Memory B cell (primary cell): ENCODE results near the gene ZNF205.
"Not testable (repeated sequence)": the region's sequence is repeated elsewhere in the genome, so short reads cannot be mapped to it uniquely, and the experiment has no call there.

Source experiments
- ATAC-seq: fragments of 150-1000 bp; cut with Tn5 transposase; 2 replicates; pipeline ENCODE4 v1.10.0; 2021; ENCODE audit warnings: low read depth, mild to moderate bottlenecking, moderate library complexity
- DNase-seq, 2 donors: peaks; one replicate each; pipeline ENCODE4 v3.0.0; 2022; ENCODE audit warnings: low spot score in 2 of 2
- H3K27ac Mint-ChIP-seq: one replicate; pipeline ENCODE4 v1.8.0; 2022; ENCODE audit warnings: mild to moderate bottlenecking, moderate library complexity, mixed read lengths
- H3K27me3 Mint-ChIP-seq: one replicate; pipeline ENCODE4 v1.8.0; 2022; ENCODE audit warnings: mixed read lengths
- H3K36me3 Mint-ChIP-seq: one replicate; pipeline ENCODE4 v1.8.0; 2022; ENCODE audit warnings: mild to moderate bottlenecking, mixed read lengths
- H3K4me1 Mint-ChIP-seq: one replicate; pipeline ENCODE4 v1.8.0; 2022; ENCODE audit warnings: mixed read lengths
- H3K4me3 Mint-ChIP-seq: one replicate; pipeline ENCODE4 v1.8.0; 2022; ENCODE audit warnings: mild to moderate bottlenecking, moderate library complexity, mixed read lengths
- H3K9me3 Mint-ChIP-seq: one replicate; pipeline ENCODE4 v1.8.0; 2022; ENCODE audit warnings: mixed read lengths

ZNF205 gene

GRCh38 chr16:3112058-3112880 lies at the start of gene ZNF205:
Gene ZNF205, plus strand, starts transcription at chr16:3112586. Its CDS starts 845 bp downstream, at chr16:3113431.
- peaks cover 1% of the 10 kb centered on the region for H3K4me1 Mint-ChIP-seq
- H3K27me3 Mint-ChIP-seq: peaks cover 18% of the 10 kb centered on the region
- peaks cover 4% of the 10 kb centered on the region for H3K36me3 Mint-ChIP-seq
- H3K9me3 Mint-ChIP-seq: no peaks in the 10 kb centered on the region
- H3K27ac Mint-ChIP-seq: no peak within 1 kb of the TSS
- no peak within 1 kb of the TSS for H3K4me3 Mint-ChIP-seq
- DNase-seq (no peak), ATAC-seq (no peak)

- ATAC-seq (no peak), DNase-seq (no peak)
- Mint-ChIP-seq H3K36me3 (no peaks in the 10 kb centered on the region), H3K27ac (no peak overlapping the region), H3K9me3 (no peaks in the 10 kb centered on the region), H3K27me3 (peaks cover 1% of the 10 kb centered on the region), H3K4me1 (peaks cover 5% of the 10 kb centered on the region), H3K4me3 (no peak overlapping the region)
Observed at GRCh38 chr16:3063625-3064386, 48.6 kb upstream of the ZNF205 start.

GRCh38 chr16:3065069-3065741 lies 47.2 kb upstream of the ZNF205 start, which contains the start of gene IL32:
Gene IL32, plus strand, starts transcription at chr16:3065640. Its CDS starts 172 bp downstream, at chr16:3065812.
- H3K27me3 Mint-ChIP-seq: peaks cover 1% of the 10 kb centered on the region
- DNase-seq: no peak
- peak within 1 kb of the TSS; percentile 38 for H3K27ac Mint-ChIP-seq
- H3K4me3 Mint-ChIP-seq: no peak within 1 kb of the TSS
- ATAC-seq: peak; percentile 42
- H3K36me3 Mint-ChIP-seq: no peaks in the 10 kb centered on the region
- no peaks in the 10 kb centered on the region for H3K9me3 Mint-ChIP-seq
- H3K4me1 Mint-ChIP-seq: no peaks in the 10 kb centered on the region

- H3K36me3 Mint-ChIP-seq: no peaks in the 10 kb centered on the region
- ATAC-seq (no peak), DNase-seq (no peak)
- H3K4me3 Mint-ChIP-seq: no peak overlapping the region
- no peaks in the 10 kb centered on the region for H3K4me1 Mint-ChIP-seq
- no peaks in the 10 kb centered on the region for H3K9me3 Mint-ChIP-seq
- no peak overlapping the region for H3K27ac Mint-ChIP-seq
- H3K27me3 Mint-ChIP-seq: peaks cover 1% of the 10 kb centered on the region
Observed at GRCh38 chr16:3065742-3066439, 46.5 kb upstream of the ZNF205 start.

- Mint-ChIP-seq H3K27ac (no peak overlapping the region), H3K27me3 (peaks cover 1% of the 10 kb centered on the region), H3K4me1 (peaks cover under 1% of the 10 kb centered on the region), H3K9me3 (no peaks in the 10 kb centered on the region), H3K36me3 (no peaks in the 10 kb centered on the region), H3K4me3 (no peak overlapping the region)
- DNase-seq: no peak
- no peak for ATAC-seq
Observed at GRCh38 chr16:3066440-3066748, 46.0 kb upstream of the ZNF205 start.

- ATAC-seq: no peak
- DNase-seq: no peak
- no peak overlapping the region for H3K27ac Mint-ChIP-seq
- H3K9me3 Mint-ChIP-seq: no peaks in the 10 kb centered on the region
- no peak overlapping the region for H3K4me3 Mint-ChIP-seq
- peaks cover 1% of the 10 kb centered on the region for H3K27me3 Mint-ChIP-seq
- H3K4me1 Mint-ChIP-seq: peaks cover 9% of the 10 kb centered on the region
- H3K36me3 Mint-ChIP-seq: peaks cover under 1% of the 10 kb centered on the region
Observed at GRCh38 chr16:3068487-3068886, 43.9 kb upstream of the ZNF205 start.

- not testable (repeated sequence) for H3K27ac Mint-ChIP-seq, H3K27me3 Mint-ChIP-seq, ATAC-seq, H3K4me3 Mint-ChIP-seq, DNase-seq, H3K9me3 Mint-ChIP-seq, H3K36me3 Mint-ChIP-seq
- peaks cover 16% of the 10 kb centered on the region for H3K4me1 Mint-ChIP-seq
Observed at GRCh38 chr16:3069146-3069545, 43.2 kb upstream of the ZNF205 start.

GRCh38 chr16:3070608-3071111 lies 41.7 kb upstream of the ZNF205 start:
- Mint-ChIP-seq H3K27me3 (peaks cover under 1% of the 10 kb centered on the region), H3K4me1 (peaks cover 27% of the 10 kb centered on the region), H3K4me3 (no peak overlapping the region), H3K27ac (no peak overlapping the region), H3K9me3 (no peaks in the 10 kb centered on the region), H3K36me3 (peaks cover 2% of the 10 kb centered on the region)
- no peak for DNase-seq
- ATAC-seq: no peak

GRCh38 chr16:3071655-3072054 lies 40.7 kb upstream of the ZNF205 start:
- peaks cover 2% of the 10 kb centered on the region for H3K36me3 Mint-ChIP-seq
- no peaks in the 10 kb centered on the region for H3K9me3 Mint-ChIP-seq
- H3K27ac Mint-ChIP-seq: no peak overlapping the region
- H3K27me3 Mint-ChIP-seq: no peaks in the 10 kb centered on the region
- no peak for ATAC-seq
- H3K4me3 Mint-ChIP-seq: no peak overlapping the region
- no peak for DNase-seq
- H3K4me1 Mint-ChIP-seq: peaks cover 30% of the 10 kb centered on the region

- H3K27ac Mint-ChIP-seq, H3K36me3 Mint-ChIP-seq, H3K27me3 Mint-ChIP-seq, H3K9me3 Mint-ChIP-seq, H3K4me3 Mint-ChIP-seq, ATAC-seq, DNase-seq: not testable (repeated sequence)
- peaks cover 31% of the 10 kb centered on the region for H3K4me1 Mint-ChIP-seq
Observed at GRCh38 chr16:3072148-3072547, 40.2 kb upstream of the ZNF205 start.

- ATAC-seq: peak; percentile 39
- not testable (repeated sequence) for H3K27me3 Mint-ChIP-seq, H3K9me3 Mint-ChIP-seq, H3K27ac Mint-ChIP-seq, H3K36me3 Mint-ChIP-seq, DNase-seq
- Mint-ChIP-seq H3K4me1 (peaks cover 31% of the 10 kb centered on the region), H3K4me3 (peak overlapping the region; percentile 62)
Observed at GRCh38 chr16:3072576-3073263, 39.7 kb upstream of the ZNF205 start.

GRCh38 chr16:3073448-3073847 lies 38.9 kb upstream of the ZNF205 start:
- Mint-ChIP-seq H3K4me3 (peak overlapping the region; percentile 62), H3K4me1 (peaks cover 31% of the 10 kb centered on the region), H3K27ac (no peak overlapping the region), H3K9me3 (no peaks in the 10 kb centered on the region), H3K36me3 (peaks cover 2% of the 10 kb centered on the region), H3K27me3 (no peaks in the 10 kb centered on the region)
- ATAC-seq (no peak), DNase-seq (no peak)

GRCh38 chr16:3074860-3075522 lies 37.4 kb upstream of the ZNF205 start:
- H3K36me3 Mint-ChIP-seq: peaks cover 2% of the 10 kb centered on the region
- H3K27me3 Mint-ChIP-seq: peaks cover 3% of the 10 kb centered on the region
- peak in 1 of 2 donors; percentile 27 for DNase-seq

More at GRCh38 chr16:3074860-3075522, 37.4 kb upstream of the ZNF205 start:
- no peaks in the 10 kb centered on the region for H3K9me3 Mint-ChIP-seq
- H3K4me1 Mint-ChIP-seq: peaks cover 31% of the 10 kb centered on the region
- peak; percentile 97 for ATAC-seq
- peak overlapping the region; percentile 69 for H3K27ac Mint-ChIP-seq
- H3K4me3 Mint-ChIP-seq: peak overlapping the region; percentile 62
